Muscle of arm (tissue), 12 donors: ENCODE results near the gene PRDM16. TPM values are rescaled to one million over a fixed set of nuclear protein-coding genes. Genes with fewer than 3 reads are reported as not detected.

Source experiments
- DNase-seq: peaks from one replicate; pipeline ENCODE4 v3.0.0-alpha.2; 2013
- polyA plus RNA-seq, 12 donors: library from polyadenylated mRNA; unstranded; fragments of 120-200 nt; gene quantifications; one replicate each; pipeline ENCODE4 v1.2.1, GENCODE V29; 2013; ENCODE audit not compliant: insufficient read length in 12 of 12

Gene PRDM16
- polyA plus RNA-seq, 12 donors, result 0.66 to 2.0 (median 0.87) TPM; not detected in 2

DNA sequence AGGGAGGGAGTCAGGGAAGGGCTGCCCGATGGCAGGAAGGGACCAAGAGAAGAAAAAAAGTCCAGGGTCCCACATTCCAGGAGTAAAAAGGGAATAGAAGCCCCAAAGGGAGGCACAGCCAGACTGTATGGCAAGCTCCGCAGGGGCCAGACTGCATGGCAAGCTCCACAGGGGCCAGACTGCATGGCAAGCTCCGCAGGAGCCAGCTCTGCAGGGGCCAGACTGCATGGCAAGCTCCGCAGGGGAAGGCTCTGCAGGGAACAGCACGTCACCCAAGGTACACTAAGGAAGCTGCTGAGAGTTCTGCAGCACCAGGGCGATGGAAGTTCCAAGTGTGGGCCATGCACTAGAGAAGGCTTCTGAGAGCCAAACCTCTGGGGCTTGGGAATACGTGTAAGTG is 228.8 kb downstream of the PRDM16 start:
- DNase-seq, result no peak

- no peak for DNase-seq
These were observed 229.2 kb downstream of the PRDM16 start for GRCh38 chr1:3298197-3298596.

- no peak for DNase-seq
These were observed 235.2 kb downstream of the PRDM16 start for GRCh38 chr1:3304246-3304645.

DNA sequence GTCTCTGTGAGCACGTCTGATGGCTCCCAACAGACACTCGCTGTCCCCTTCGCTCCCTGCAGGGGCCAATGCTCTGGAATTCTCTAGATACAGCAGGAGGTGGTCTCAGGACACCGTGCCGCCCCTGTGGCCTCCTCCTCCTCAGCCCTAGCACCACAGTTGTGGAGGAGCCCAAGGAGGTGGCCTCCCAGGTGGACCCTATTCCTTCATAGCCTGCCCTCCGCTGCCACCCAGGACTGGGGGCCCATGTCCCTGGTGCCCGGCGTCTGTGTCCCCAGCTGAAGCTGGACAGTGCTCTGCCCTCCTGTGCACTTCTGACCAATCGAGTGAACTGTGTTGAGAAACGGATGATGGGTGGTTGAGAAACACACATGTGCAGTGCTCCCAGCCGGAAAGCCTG is 235.7 kb downstream of the PRDM16 start:
- no peak for DNase-seq

GRCh38 chr1:3305156-3305555 is 236.2 kb downstream of the PRDM16 start:
- DNase-seq, result no peak

DNA sequence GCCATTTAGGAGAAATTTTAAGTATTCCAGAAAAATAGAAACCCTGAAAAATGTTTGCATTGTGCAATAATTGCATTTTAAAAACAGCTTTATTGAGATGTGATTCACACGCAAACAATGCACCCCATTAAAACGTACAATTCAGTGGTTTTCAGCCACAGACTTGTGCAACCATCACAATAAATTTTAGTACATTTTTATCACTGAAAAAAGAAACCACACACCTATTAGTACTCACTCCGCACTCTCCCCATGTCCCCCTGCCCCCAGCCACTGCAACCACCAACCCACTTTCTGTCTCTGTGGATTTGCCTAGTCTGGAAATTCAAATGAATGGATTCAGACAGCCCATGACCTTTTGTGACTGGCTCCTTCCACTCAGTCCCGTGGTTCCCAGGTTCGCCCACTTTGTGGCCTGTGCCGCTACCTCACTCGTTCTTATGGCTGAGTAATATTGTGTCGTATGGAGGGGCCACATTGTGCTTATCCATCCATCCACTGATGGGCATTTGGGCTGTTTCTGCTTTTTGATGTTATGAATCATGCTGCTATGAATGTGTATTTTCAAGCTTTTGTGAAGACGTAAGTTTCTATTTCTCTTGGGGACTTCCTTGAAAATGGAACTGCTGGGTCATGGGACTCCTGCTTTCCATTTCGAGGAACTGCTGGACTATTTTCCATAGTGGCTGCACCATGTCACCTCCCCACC is 237.7 kb downstream of the PRDM16 start:
- DNase-seq, result no peak

GRCh38 chr1:3307359-3307758 is 238.4 kb downstream of the PRDM16 start:
- no peak for DNase-seq

DNA sequence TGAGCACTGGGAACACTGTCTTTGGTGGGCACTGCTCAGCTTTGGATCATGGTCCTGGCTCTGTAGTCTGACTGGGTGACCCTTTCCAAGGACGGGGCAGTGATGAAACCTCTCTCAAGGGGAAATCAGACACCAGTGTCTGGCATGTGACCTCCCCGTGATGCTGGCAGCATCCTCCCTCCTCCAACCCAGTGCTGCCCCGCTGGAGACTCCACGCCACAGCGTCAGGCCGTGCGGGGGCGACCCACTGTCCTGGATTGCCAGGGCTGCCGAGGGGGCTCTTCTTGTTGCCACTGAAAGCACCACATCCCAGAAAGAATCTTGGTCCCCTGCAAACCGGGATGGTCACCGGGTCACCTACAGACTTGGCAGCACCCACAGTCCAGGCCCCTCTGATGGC is 239.1 kb downstream of the PRDM16 start:
- DNase-seq, result no peak

DNA sequence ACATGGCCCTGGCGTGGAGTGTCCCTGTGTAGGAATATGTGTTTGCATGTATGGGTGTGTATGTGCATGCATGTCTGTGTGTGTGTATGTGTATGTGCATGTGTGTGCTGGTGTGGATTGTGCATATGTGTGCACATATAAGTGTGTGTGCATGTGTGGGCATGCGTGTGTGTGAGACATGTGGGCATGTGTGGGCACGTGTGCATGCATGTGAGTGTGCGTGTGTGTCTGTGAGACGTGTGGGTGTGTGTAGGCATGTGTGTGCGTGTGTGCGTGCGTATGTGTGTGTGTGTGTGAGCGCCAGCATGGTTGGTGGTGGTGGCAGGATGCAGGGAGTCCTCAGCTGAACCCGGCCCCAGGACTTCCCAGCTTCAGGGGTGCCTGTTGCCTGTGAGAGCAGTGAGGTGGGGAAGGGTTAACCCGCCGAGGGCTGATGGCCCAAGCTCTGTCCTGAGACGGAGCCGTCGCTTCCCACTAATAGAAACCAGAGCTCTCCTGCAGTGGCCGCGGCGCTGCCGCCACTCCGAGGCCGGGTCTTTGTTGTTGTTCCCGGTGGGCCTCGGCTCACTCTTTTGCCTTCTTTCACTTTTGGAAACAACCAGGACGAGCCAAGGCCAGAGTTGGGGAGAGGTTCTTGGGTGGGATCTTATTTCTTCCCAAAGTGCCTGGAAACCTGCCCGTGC is 241.9 kb downstream of the PRDM16 start:
- DNase-seq, result no peak

DNA sequence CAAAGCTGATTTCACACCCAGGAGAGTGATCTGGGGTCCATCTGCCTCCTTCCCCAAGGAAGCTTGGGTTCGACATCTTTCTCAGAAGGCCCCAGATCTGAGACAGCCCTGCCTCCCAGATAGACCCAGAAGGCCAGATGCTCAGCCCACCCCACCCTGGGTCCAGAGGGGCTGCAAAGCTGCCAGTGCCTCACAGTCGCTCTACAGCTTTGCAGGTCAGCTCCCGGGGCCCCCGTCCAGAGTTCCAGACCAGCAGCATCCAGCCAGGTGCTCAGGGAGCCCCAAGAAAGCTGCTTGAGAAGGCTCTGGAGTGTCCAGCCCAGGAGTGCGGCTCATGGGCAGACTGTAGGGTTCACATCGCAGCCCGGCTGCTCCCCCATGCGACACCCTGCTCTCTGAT is 242.7 kb downstream of the PRDM16 start:
- no peak for DNase-seq

DNA sequence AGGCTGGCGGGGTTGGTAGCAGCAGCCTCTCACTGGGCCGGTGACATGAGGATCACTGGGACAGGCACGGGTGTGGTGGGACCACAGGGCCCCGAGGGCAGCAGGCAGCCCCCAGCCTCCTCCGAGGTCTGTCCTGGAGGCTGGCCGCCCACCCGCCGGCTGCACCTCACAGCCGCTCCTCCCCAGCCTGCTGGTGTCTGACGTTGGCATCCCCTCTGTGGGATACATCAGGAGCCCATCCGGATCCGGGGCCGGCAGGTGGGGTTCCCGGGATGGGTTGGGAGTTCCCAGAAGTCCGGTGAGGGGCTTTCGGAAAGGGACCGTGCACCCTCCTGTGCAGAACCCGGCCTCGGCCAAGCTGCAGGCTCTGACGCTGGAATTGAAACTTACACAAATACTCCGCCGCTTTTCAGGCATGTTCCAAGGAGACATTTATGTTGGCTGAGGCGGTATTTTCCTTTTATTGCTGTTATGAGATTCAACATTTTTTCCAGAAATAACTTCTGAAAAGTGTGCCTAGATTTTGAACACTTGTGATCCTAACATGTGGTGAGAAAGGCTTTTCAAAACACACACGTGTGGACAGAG is 243.4 kb downstream of the PRDM16 start:
- peak; percentile 72 for DNase-seq

DNA sequence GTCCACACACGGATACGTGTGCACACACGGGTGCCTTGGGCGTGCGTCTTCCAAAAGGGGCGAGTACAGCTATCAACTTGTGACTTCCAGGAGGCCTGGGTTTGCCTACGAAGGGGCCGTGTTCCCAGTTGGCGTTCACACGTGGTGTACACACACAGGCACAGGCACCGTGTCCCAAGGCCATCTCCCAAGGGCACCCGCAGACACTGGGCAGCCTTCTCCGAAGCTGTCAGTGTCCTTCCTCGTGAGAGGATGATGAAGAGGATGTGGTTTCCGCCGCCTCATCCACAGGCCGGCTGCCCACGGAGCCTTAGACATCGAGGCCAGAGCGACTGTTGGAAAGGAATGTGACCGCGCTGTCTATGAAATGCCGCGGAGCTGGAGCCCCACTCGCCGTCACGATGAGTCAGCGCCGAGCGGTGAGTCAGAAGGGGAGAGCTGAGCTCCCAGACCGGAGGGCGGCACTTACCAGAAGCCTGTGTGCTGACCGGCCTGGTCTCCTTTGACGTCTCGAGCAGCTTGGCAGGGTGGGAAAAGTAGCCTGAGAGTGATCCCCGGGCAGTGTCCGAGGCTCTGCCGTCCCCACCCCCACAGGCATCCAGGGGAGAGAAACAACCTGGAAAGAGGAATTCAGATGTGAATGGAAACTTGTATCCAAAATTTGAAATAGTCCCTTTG is 244.0 kb downstream of the PRDM16 start:
- DNase-seq, result peak; percentile 90

GRCh38 chr1:3313576-3313950 is 244.6 kb downstream of the PRDM16 start:
- peak; percentile 89 for DNase-seq

GRCh38 chr1:3314491-3315381 is 245.7 kb downstream of the PRDM16 start:
- peak; percentile 35 for DNase-seq

- no peak for DNase-seq
These were observed 246.7 kb downstream of the PRDM16 start for GRCh38 chr1:3315399-3316339.

GRCh38 chr1:3316340-3316943 is 247.4 kb downstream of the PRDM16 start:
- DNase-seq, result no peak

GRCh38 chr1:3317456-3317855 is 248.5 kb downstream of the PRDM16 start:
- DNase-seq, result no peak

DNA sequence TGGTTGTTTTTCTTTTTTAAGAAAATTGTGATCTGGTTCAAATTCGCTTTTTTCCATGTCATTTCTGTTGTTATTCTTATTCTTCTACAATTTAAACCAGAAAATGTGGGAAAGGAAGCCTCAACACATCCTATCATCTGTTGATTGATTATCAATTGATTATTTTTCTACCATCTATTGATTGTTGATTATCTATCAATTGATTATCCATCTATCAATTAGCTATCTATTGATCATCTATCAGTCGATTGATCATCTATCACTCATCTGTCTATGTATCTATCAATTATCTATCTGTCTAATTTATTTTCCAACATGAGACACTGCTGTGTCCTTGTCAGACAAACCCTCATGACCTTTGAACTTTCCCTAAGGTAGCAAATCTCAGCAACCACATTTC is 249.3 kb downstream of the PRDM16 start:
- DNase-seq, result no peak

- peak; percentile 41 for DNase-seq
These were observed 250.9 kb downstream of the PRDM16 start for GRCh38 chr1:3319874-3320245.
